ENCODE results near the gene INO80E.
A peak's percentile ranks its signal among the peaks of the same experiment; 100 is the strongest.
"Not testable (repeated sequence)": the region's sequence is repeated elsewhere in the genome, so short reads cannot be mapped to it uniquely, and the experiment has no call there.

INO80E gene

GRCh38 chr16:30010844-30011713, 15.0 kb downstream of the INO80E start, which contains the start of gene DOC2A:
Gene DOC2A (minus strand): TSS chr16:30011027. CDS start chr16:30010222, 805 bp downstream.
- no peak for DNase-seq

GRCh38 chr16:30011714-30012504, 15.9 kb downstream of the INO80E start:
- DNase-seq = no peak

- DNase-seq = not testable (repeated sequence)
Measured at GRCh38 chr16:30012598-30012997, 16.6 kb downstream of the INO80E start.

GRCh38 chr16:30015450-30015849, 19.4 kb downstream of the INO80E start:
- not testable (repeated sequence) for DNase-seq

- no peak for DNase-seq
Measured at GRCh38 chr16:30016555-30017276, 20.7 kb downstream of the INO80E start.

GRCh38 chr16:30017277-30017656, 21.2 kb downstream of the INO80E start:
- DNase-seq = no peak

- DNase-seq = not testable (repeated sequence)
Measured at GRCh38 chr16:30017937-30018336, 21.9 kb downstream of the INO80E start.

GRCh38 chr16:30018731-30019158, 22.7 kb downstream of the INO80E start:
- no peak for DNase-seq

GRCh38 chr16:30022887-30023286, 26.8 kb downstream of the INO80E start, which contains the start of gene C16orf92:
Gene C16orf92 (plus strand): TSS chr16:30023198. CDS start chr16:30023341, 143 bp downstream.
- no peak for DNase-seq

- no peak for DNase-seq
Measured at GRCh38 chr16:30023586-30023985, 27.5 kb downstream of the INO80E start.

- no peak for DNase-seq
Measured at GRCh38 chr16:30024451-30024850, 28.4 kb downstream of the INO80E start.

GRCh38 chr16:30025156-30025555, 29.1 kb downstream of the INO80E start:
- no peak for DNase-seq

- DNase-seq = no peak
Measured at GRCh38 chr16:30025574-30025973, 29.5 kb downstream of the INO80E start.

- no peak for DNase-seq
Measured at GRCh38 chr16:30026449-30026848, 30.4 kb downstream of the INO80E start.

GRCh38 chr16:30027588-30028437, 31.8 kb downstream of the INO80E start:
- no peak for DNase-seq

- DNase-seq = no peak
Measured at GRCh38 chr16:30028438-30029076, 32.5 kb downstream of the INO80E start.

GRCh38 chr16:30030011-30030685, 34.1 kb downstream of the INO80E start:
- peak in 1 of 2 experiments; percentile 17 for DNase-seq

- DNase-seq = peak in 1 of 2 experiments; percentile 53
Measured at GRCh38 chr16:30030841-30031413, 34.9 kb downstream of the INO80E start, which contains the start of gene TLCD3B. Gene TLCD3B (minus strand): TSS chr16:30031271. CDS start chr16:30030527, 744 bp downstream.

GRCh38 chr16:30031477-30031918, 35.5 kb downstream of the INO80E start:
- DNase-seq = no peak
